Gastrocnemius medialis (tissue), 4 donors: ENCODE data around the gene MBD1. TPM values are rescaled to one million over a fixed set of nuclear protein-coding genes. Genes with fewer than 3 reads are reported as not detected.

ENCODE experiments used
- ATAC-seq, 2 donors: fragments of 150-250 bp; one replicate each; pipeline ENCODE4 v1.9.1; 2016
- DNase-seq, 2 donors: peaks; one replicate each; pipeline ENCODE4 v3.0.0-alpha.2; 2019
- H3K27ac ChIP-seq, 4 donors: fragments of 200-600 bp; sonication (generic); 1 replicate in 1 of 4; 2 replicates in 3 of 4; pipeline ENCODE4 v1.5.1; 2016 to 2018; ENCODE audit warnings: mild to moderate bottlenecking in 2 of 4, moderate library complexity in 1 of 4
- H3K27me3 ChIP-seq, 3 donors: fragments of 200-600 bp; sonication (generic) in 2 of 3; 1 replicate in 1 of 3; 2 replicates in 2 of 3; pipeline versions ENCODE4 v1.5.1 to v1.6.0; 2016 to 2019; ENCODE audit warnings: mild to moderate bottlenecking in 1 of 3, moderate library complexity in 1 of 3
- H3K36me3 ChIP-seq, 2 donors: fragments of 200-600 bp; sonication (generic) in 1 of 2; one replicate each; pipeline ENCODE4 v1.5.1; 2017 to 2018
- H3K4me1 ChIP-seq, 2 donors: fragments of 200-600 bp; sonication (generic) in 1 of 2; one replicate each; pipeline ENCODE4 v1.5.1; 2016 to 2017; ENCODE audit warnings: mild to moderate bottlenecking in 2 of 2
- H3K4me3 ChIP-seq, 4 donors: fragments of 200-600 bp; sonication (generic) in 3 of 4; 1 replicate in 1 of 4; 2 replicates in 3 of 4; pipeline ENCODE4 v1.5.1; 2016 to 2019; ENCODE audit warnings: mild to moderate bottlenecking in 2 of 4
- H3K9me3 ChIP-seq, 3 donors: fragments of 200-600 bp; sonication (generic) in 2 of 3; 1 replicate in 1 of 3; 2 replicates in 2 of 3; pipeline ENCODE4 v1.5.1; 2016 to 2019
- CTCF ChIP-seq, 5 experiments: fragments of 450-650 bp in 3 of 5; fragments of 200-600 bp in 2 of 5; sonication (generic) in 2 of 5; IDR thresholded peaks in 4 of 5; conservative IDR thresholded peaks in 1 of 5; 1 replicate in 4 of 5; 2 replicates in 1 of 5; pipeline ENCODE4 v1.5.1; 2016 to 2019; ENCODE audit warnings: antibody characterized with exemption in 5 of 5, mild to moderate bottlenecking in 3 of 5, moderate library complexity in 3 of 5
- POLR2A ChIP-seq, 2 donors: fragments of 450-650 bp; IDR thresholded peaks; one replicate each; pipeline ENCODE4 v1.6.1; 2017; ENCODE audit warnings: antibody characterized with exemption in 2 of 2, mild to moderate bottlenecking in 2 of 2, moderate library complexity in 2 of 2
- in situ Hi-C, 4 donors: fragments of 200-750 bp; cut with MboI; loops; one replicate each; pipeline versions ENCODE4 v1.15.0 to v1.8.0; 2017; ENCODE audit warnings: low sequenced_read_pairs in 4 of 4
- intact Hi-C: fragments of 100-400 bp; cut with DNase I; formaldehyde crosslinking; loops from one replicate; pipeline ENCODE4 v1.15.1; 2023; ENCODE audit warnings: low total_unique reads
- total RNA-seq, 4 donors: library from RNA; depleted of rRNA; stranded (reverse); fragments of >200 nt; gene quantifications; one replicate each; pipeline versions ENCODE4 v1.1.0 to v1.2.3, GENCODE V29; 2016

The MBD1 gene
- total RNA-seq, 4 donors from 2014 or later = 80.4 to 127 (median 103) TPM

DNA sequence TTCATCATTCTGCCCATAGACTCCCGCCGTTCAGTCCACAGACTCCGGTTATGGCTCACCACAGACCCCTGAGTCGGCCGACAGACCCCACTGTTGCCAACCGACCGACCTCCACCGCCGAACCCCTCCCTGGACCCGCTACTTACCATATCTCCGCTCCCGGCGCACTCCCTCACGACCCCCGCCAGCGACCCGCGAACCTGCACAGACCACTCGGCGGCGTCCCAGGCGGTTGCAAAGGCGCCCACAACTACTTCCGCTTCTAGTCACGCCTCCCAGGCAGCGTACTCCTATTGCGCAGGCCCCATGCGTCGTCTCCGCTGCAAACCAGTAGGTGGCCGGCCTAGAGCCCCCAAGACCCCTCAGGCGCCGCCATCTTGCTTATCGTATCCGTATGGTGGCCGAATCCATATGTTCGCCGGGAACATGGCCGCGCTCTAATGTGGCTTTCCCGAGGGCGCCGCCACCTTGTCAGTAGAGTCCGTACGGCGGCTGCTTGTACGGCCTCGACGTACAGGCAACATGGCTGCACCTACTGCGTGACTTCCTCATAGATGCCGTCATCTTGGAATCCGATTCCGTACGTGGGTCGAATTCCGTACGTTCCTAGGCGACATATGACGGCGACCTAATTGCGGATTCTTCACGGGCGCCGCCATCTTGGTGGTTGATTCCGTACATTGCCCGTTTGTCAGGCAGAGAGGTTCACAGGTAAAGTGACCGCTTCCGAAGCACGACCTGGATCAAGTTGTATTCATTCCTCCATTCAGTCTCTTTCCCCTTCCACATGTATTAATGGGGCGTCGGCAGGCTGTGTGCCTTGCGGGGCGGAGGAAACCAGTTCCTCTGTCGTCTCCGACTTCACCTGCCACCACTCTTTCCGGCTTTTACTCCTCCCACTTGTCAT is 6.4 kb upstream of the MBD1 start, which contains the start of gene CXXC1:
TSS of gene CXXC1 (minus strand) at position 252 of the 907 bp plus-strand sequence. CDS start at position 149, 103 bp downstream.
- Histone ChIP-seq H3K27ac (peak within 1 kb of the TSS; percentile 82 to 93 (median 91)), H3K27me3 (no peaks in the 10 kb centered on the region), H3K4me3 (peak within 1 kb of the TSS; percentile 73 to 97 (median 84)), H3K9me3 (no peaks in the 10 kb centered on the region), H3K4me1 (no peaks in the 10 kb centered on the region), H3K36me3 (peaks cover 0 to 24% of the 10 kb centered on the region in 2 donors)
- in situ Hi-C loops (loop anchor here in 3 of 4 donors (25.0 kb wide), 4 partner anchors 475 to 900 kb away; partner anchors contain the start of genes C18orf32 (in 3 of the 3), RPL17 (in 3 of the 3), ACAA2 (in 2 of the 3) and SMAD4 (in 2 of the 3)), intact Hi-C loops (loop anchor here (1.0 to 10.0 kb wide), 7 partner anchors 21 to 1743 kb away; partner anchors contain the start of genes ACAA2, MEX3C and SMAD4)
- peak; percentile 98 for ATAC-seq
- TF ChIP-seq CTCF (IDR thresholded peaks at IDR 0.05 in 4 of 5, conservative IDR thresholded peaks at IDR 0.05 in 1 of 5) (peak; percentile 46 to 75 (median 61)), POLR2A (IDR thresholded peaks at IDR 0.05) (peak in 1 of 2 donors; percentile 46)
- peak; percentile 95 for DNase-seq

GRCh38 chr18:50287028-50287440 is 5.7 kb upstream of the MBD1 start:
- intact Hi-C loops = loop anchor here (1.0 to 10.0 kb wide), 7 partner anchors 21 to 1742 kb away; partner anchors contain the start of genes ACAA2, MEX3C and SMAD4
- H3K36me3 ChIP-seq = peaks cover 0 to 29% of the 10 kb centered on the region in 2 donors
- TF ChIP-seq POLR2A (IDR thresholded peaks at IDR 0.05) (no peak), CTCF (IDR thresholded peaks at IDR 0.05 in 4 of 5, conservative IDR thresholded peaks at IDR 0.05 in 1 of 5) (no peak)
- in situ Hi-C loops = loop anchor here in 3 of 4 donors (25.0 kb wide), 4 partner anchors 475 to 900 kb away; partner anchors contain the start of genes C18orf32 (in 3 of the 3), RPL17 (in 3 of the 3), ACAA2 (in 2 of the 3) and SMAD4 (in 2 of the 3)
- H3K27me3 ChIP-seq = no peaks in the 10 kb centered on the region
- peak overlapping the region; percentile 82 to 93 (median 91) for H3K27ac ChIP-seq
- no peaks in the 10 kb centered on the region for H3K9me3 ChIP-seq
- peak overlapping the region; percentile 73 to 97 (median 84) for H3K4me3 ChIP-seq
- ATAC-seq = peak in 1 of 2 donors; percentile 11
- H3K4me1 ChIP-seq = peaks cover 3% of the 10 kb centered on the region in 2 donors
- DNase-seq = no peak

- Histone ChIP-seq H3K36me3 (peaks cover 0 to 29% of the 10 kb centered on the region in 2 donors), H3K9me3 (no peaks in the 10 kb centered on the region), H3K4me3 (peak overlapping the region; percentile 73 to 97 (median 84)), H3K27ac (peak overlapping the region; percentile 82 to 93 (median 91)), H3K4me1 (peaks cover 6% of the 10 kb centered on the region in 2 donors), H3K27me3 (no peaks in the 10 kb centered on the region)
- ATAC-seq (no peak), DNase-seq (no peak)
- in situ Hi-C loops = loop anchor here in 3 of 4 donors (25.0 kb wide), 4 partner anchors 474 to 901 kb away; partner anchors contain the start of genes C18orf32 (in 3 of the 3), RPL17 (in 3 of the 3), ACAA2 (in 2 of the 3) and SMAD4 (in 2 of the 3)
- TF ChIP-seq CTCF (IDR thresholded peaks at IDR 0.05 in 4 of 5, conservative IDR thresholded peaks at IDR 0.05 in 1 of 5) (no peak), POLR2A (IDR thresholded peaks at IDR 0.05) (no peak)
- intact Hi-C loops = loop anchor here (1.0 to 10.0 kb wide), 7 partner anchors 22 to 1742 kb away; partner anchors contain the start of genes ACAA2, MEX3C and SMAD4
Observed at GRCh38 chr18:50286391-50287027, 5.2 kb upstream of the MBD1 start.
